Hepatic stellate cell (primary cell): ENCODE data around the gene TBX10.
A peak's percentile ranks its signal among the peaks of the same experiment; 100 is the strongest.
"Not testable (repeated sequence)": the region's sequence is repeated elsewhere in the genome, so short reads cannot be mapped to it uniquely, and the experiment has no call there.

ENCODE experiments used
- DNase-seq: peaks from one replicate; pipeline ENCODE4 v3.0.0; 2011; ENCODE audit warnings: low spot score

The TBX10 gene

GRCh38 chr11:67664213-67664585 is 24.6 kb upstream of the TBX10 start:
- DNase-seq, result no peak

GRCh38 chr11:67663532-67664212 is 24.1 kb upstream of the TBX10 start:
- DNase-seq, result peak; percentile 5

- DNase-seq, result peak; percentile 2
These were observed 23.4 kb upstream of the TBX10 start for GRCh38 chr11:67662835-67663531.

GRCh38 chr11:67662142-67662834 is 22.7 kb upstream of the TBX10 start:
- DNase-seq, result peak; percentile 1

GRCh38 chr11:67660752-67661151 is 21.2 kb upstream of the TBX10 start:
- DNase-seq, result not testable (repeated sequence)

GRCh38 chr11:67659651-67660165 is 20.1 kb upstream of the TBX10 start:
- not testable (repeated sequence) for DNase-seq

GRCh38 chr11:67657300-67657699 is 17.7 kb upstream of the TBX10 start:
- no peak for DNase-seq

- no peak for DNase-seq
These were observed 16.8 kb upstream of the TBX10 start for GRCh38 chr11:67656278-67656922.

- no peak for DNase-seq
These were observed 14.7 kb upstream of the TBX10 start for GRCh38 chr11:67654225-67654624.

- DNase-seq, result no peak
These were observed 13.6 kb upstream of the TBX10 start for GRCh38 chr11:67652965-67653845.

- no peak for DNase-seq
These were observed 12.6 kb upstream of the TBX10 start for GRCh38 chr11:67651976-67652781.

- DNase-seq, result no peak
These were observed 10.3 kb upstream of the TBX10 start for GRCh38 chr11:67649634-67650510.

GRCh38 chr11:67648796-67649613 is 9.4 kb upstream of the TBX10 start:
- no peak for DNase-seq

- DNase-seq, result no peak
These were observed 8.7 kb upstream of the TBX10 start for GRCh38 chr11:67648140-67648795.

GRCh38 chr11:67647471-67647870 is 7.9 kb upstream of the TBX10 start:
- DNase-seq, result no peak

- DNase-seq, result no peak
These were observed 7.2 kb upstream of the TBX10 start for GRCh38 chr11:67646535-67647336.
